ENCODE measurements around the gene LRCOL1.

The LRCOL1 gene

GRCh38 chr12:132610051-132610759 lies at the start of gene LRCOL1:
Gene LRCOL1, minus strand, starts transcription at chr12:132610582. Its CDS starts 4,331 bp downstream, at chr12:132606251.
- peak within 1 kb of the TSS; percentile 15 for H3K4me3 Mint-ChIP-seq
- no peaks in the 10 kb centered on the region for H3K9me3 Mint-ChIP-seq
- DNase-seq (ENCODE audit: low spot score in 2 of 2) = no peak
- H3K4me1 Mint-ChIP-seq = peaks cover 33% of the 10 kb centered on the region
- no peak for ATAC-seq
- H3K27ac Mint-ChIP-seq = no peak within 1 kb of the TSS
- no peaks in the 10 kb centered on the region for H3K36me3 Mint-ChIP-seq

DNA sequence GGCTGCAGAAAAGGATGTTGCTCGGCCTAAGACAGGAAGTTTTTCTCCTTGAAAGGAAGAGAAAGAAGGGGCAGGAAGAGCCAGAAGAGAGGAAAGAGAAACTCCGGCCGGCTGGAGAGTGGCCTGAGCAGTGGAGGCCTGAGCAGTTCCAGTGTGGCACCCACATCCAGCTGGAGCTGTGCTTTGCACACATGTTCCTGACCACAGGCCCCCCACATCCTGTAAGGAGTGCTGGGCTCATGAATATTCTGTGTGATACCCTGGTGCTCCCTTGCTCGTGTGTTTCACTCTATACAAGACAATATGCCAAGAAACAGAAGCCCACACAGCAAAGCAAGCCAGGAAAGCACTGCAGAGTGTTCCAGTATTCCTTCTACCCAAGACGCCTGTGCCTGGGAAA lies 49.7 kb upstream of the LRCOL1 start:
- DNase-seq (ENCODE audit: low spot score in 2 of 2) (no peak), ATAC-seq (no peak)
- H3K4me1 Mint-ChIP-seq = peaks cover 12% of the 10 kb centered on the region
- no peak overlapping the region for H3K27ac Mint-ChIP-seq
- H3K36me3 Mint-ChIP-seq = peaks cover 100% of the 10 kb centered on the region
- no peaks in the 10 kb centered on the region for H3K9me3 Mint-ChIP-seq
- H3K4me3 Mint-ChIP-seq = no peak overlapping the region

- Mint-ChIP-seq H3K36me3 (peaks cover 100% of the 10 kb centered on the region), H3K4me1 (peaks cover 9% of the 10 kb centered on the region), H3K4me3 (no peak overlapping the region), H3K9me3 (no peaks in the 10 kb centered on the region), H3K27ac (no peak overlapping the region)
- DNase-seq (ENCODE audit: low spot score in 2 of 2) (no peak), ATAC-seq (no peak)
These were observed 48.8 kb upstream of the LRCOL1 start for GRCh38 chr12:132659146-132659545.

GRCh38 chr12:132658149-132658894 lies 47.9 kb upstream of the LRCOL1 start:
- Mint-ChIP-seq H3K4me1 (peaks cover 8% of the 10 kb centered on the region), H3K9me3 (no peaks in the 10 kb centered on the region), H3K27ac (no peak overlapping the region), H3K36me3 (peaks cover 100% of the 10 kb centered on the region), H3K4me3 (no peak overlapping the region)
- DNase-seq (ENCODE audit: low spot score in 2 of 2) = no peak
- ATAC-seq = no peak

GRCh38 chr12:132657004-132657727 lies 46.8 kb upstream of the LRCOL1 start:
- Mint-ChIP-seq H3K4me1 (no peaks in the 10 kb centered on the region), H3K9me3 (no peaks in the 10 kb centered on the region), H3K27ac (no peak overlapping the region), H3K4me3 (no peak overlapping the region), H3K36me3 (peaks cover 100% of the 10 kb centered on the region)
- ATAC-seq (no peak), DNase-seq (ENCODE audit: low spot score in 2 of 2) (no peak)

DNA sequence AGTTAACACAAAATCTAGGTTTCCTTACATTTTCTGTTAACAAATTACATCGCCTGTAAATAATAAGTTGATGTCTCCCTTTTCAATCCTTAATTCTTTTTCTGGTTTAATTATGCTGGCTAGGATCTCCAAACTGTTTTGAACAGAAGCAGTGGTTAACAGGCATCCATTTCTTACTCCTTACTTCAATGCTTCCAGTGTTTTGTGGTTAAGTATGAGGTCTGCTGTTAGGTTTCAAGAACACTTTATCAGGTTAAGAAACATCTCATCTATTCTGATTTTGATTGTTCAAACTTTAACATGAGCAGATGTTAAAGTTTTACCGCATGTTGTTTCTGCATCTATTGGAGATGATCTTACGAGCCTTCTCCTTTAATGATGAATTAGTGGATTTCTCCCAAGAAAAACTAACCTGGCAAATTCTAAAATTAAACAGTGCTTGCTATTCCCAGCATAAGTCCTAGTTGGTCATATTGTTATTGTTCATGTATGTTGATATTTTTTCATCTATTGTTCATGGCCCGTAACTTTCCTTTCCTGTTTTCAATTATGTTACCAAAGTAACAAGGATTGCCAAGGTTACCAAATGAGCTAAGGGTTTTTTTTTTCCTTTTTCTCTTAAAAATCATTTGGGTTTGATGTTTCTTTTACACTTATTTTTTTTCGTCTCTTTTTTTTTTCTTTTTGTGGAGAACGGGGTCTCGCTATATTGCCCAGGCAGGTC lies 43.3 kb upstream of the LRCOL1 start:
- Mint-ChIP-seq H3K27ac (no peak overlapping the region), H3K4me3 (no peak overlapping the region), H3K9me3 (no peaks in the 10 kb centered on the region), H3K4me1 (no peaks in the 10 kb centered on the region), H3K36me3 (peaks cover 100% of the 10 kb centered on the region)
- DNase-seq (ENCODE audit: low spot score in 2 of 2) (no peak), ATAC-seq (no peak)

GRCh38 chr12:132651444-132652100 lies 41.2 kb upstream of the LRCOL1 start:
- no peak for ATAC-seq
- Mint-ChIP-seq H3K4me3 (no peak overlapping the region), H3K27ac (peak overlapping the region; percentile 60), H3K9me3 (no peaks in the 10 kb centered on the region), H3K36me3 (peaks cover 100% of the 10 kb centered on the region), H3K4me1 (no peaks in the 10 kb centered on the region)
- DNase-seq (ENCODE audit: low spot score in 2 of 2) = no peak

DNA sequence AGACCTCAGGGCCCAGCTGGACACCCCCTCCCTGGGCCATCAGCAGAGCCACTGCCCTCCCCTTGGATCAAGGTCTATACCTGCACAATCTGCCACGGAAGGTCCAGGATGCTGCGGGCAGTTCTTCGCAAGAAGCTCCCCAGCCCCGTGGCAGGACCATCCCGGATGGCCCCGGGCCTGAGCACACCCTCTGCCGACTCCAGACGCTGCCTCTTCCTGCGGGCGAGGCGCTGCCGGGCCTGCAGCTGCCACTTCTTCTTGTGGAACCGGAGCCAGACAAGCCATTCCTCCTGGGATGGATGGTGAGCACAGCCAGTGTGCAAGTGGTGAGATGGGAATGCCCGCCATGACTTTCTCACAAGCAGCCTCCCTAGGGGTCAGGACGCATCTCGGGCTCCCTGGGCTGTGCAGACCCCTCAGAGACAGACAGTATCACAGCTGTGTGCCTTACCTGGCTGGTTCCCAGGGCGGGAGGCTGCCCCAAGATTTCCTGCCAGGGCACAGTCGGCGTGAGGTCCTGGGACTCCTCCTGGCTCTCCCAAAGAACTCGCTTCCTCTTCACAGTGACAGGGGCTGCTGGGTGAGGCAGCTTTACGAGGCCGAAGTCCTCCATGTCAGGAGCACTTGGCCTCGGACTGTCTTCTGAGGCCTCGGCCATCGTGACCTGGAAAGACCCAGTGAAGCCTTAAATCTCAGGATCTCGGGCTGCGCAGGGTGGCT lies 39.0 kb upstream of the LRCOL1 start:
- Mint-ChIP-seq H3K4me3 (no peak overlapping the region), H3K4me1 (no peaks in the 10 kb centered on the region), H3K27ac (no peak overlapping the region), H3K36me3 (peaks cover 94% of the 10 kb centered on the region), H3K9me3 (no peaks in the 10 kb centered on the region)
- DNase-seq (ENCODE audit: low spot score in 2 of 2) (no peak), ATAC-seq (no peak)

GRCh38 chr12:132648616-132649225 lies 38.3 kb upstream of the LRCOL1 start:
- H3K4me1 Mint-ChIP-seq = no peaks in the 10 kb centered on the region
- H3K27ac Mint-ChIP-seq = no peak overlapping the region
- ATAC-seq (peak; percentile 24), DNase-seq (ENCODE audit: low spot score in 2 of 2) (no peak)
- no peaks in the 10 kb centered on the region for H3K9me3 Mint-ChIP-seq
- peaks cover 94% of the 10 kb centered on the region for H3K36me3 Mint-ChIP-seq
- no peak overlapping the region for H3K4me3 Mint-ChIP-seq

- Mint-ChIP-seq H3K9me3 (no peaks in the 10 kb centered on the region), H3K4me3 (no peak overlapping the region), H3K4me1 (no peaks in the 10 kb centered on the region), H3K27ac (no peak overlapping the region), H3K36me3 (peaks cover 90% of the 10 kb centered on the region)
- ATAC-seq (no peak), DNase-seq (ENCODE audit: low spot score in 2 of 2) (no peak)
These were observed 37.5 kb upstream of the LRCOL1 start for GRCh38 chr12:132647858-132648257.

GRCh38 chr12:132646850-132647249 lies 36.5 kb upstream of the LRCOL1 start:
- peak; percentile 74 for ATAC-seq
- H3K27ac Mint-ChIP-seq = no peak overlapping the region
- no peak for DNase-seq (ENCODE audit: low spot score in 2 of 2)
- no peaks in the 10 kb centered on the region for H3K4me1 Mint-ChIP-seq
- no peak overlapping the region for H3K4me3 Mint-ChIP-seq
- H3K36me3 Mint-ChIP-seq = peaks cover 86% of the 10 kb centered on the region
- no peaks in the 10 kb centered on the region for H3K9me3 Mint-ChIP-seq

DNA sequence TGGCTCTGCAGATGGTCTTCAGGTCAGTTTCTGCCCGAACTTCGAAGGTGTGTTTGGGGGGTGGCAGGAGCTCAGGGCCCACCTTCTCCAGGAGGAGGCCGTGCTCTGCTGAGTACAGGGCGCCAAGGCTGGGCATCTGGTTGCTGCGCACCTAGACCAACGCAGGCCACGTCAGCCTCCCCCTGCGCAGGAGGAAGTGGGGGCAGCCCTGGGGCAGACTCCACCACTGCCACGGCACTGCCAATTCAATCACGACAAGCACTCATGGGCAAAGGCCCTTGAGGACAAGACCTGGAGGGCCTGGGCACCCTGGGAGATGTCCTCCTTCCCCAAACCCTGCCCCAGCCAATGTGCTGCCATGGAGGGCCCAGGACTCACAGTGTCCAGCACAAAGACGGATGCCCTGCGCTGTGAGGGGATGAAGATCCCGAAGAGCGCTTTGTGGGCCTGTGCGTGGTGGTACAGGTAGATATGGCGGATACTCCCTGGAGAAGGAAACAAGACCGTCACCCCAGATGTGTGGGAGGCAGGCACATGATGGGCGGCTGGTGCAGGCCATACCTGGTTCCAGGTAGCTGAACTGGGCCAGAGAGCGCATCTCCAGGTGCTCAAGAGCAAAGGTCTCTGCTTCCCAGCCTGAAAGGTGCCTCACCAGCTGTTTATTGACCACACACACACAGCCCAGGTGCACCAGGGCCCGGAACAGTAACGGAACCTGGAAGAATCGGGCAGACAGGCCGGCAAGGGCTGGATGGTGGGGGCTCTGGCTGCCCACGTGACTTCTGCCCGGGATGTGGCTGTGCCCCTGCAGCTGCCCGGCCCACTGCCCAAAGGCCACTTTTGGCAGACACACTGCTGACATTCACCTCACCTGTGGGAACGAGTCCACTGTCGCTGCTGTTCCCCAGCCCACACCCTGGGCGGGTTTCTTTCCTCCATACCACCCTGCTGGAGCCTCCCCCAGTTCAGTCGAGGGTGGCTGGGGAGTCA lies 32.8 kb upstream of the LRCOL1 start:
- H3K4me3 Mint-ChIP-seq = no peak overlapping the region
- peaks cover 6% of the 10 kb centered on the region for H3K4me1 Mint-ChIP-seq
- peaks cover 76% of the 10 kb centered on the region for H3K36me3 Mint-ChIP-seq
- DNase-seq (ENCODE audit: low spot score in 2 of 2) (no peak), ATAC-seq (no peak)
- H3K9me3 Mint-ChIP-seq = no peaks in the 10 kb centered on the region
- no peak overlapping the region for H3K27ac Mint-ChIP-seq

Measured in stimulated activated effector memory CD8-positive, alpha-beta T cell treated with anti-CD3 and anti-CD28 coated beads, Interleukin-12 subunit alpha, Interleukin-12 subunit beta, amount 100 ng/mL, for 72 hours (primary cell).